Parathyroid adenoma (tissue), 2 donors: Measurements from ENCODE around the gene PRCC.

Source experiments
- H2AFZ ChIP-seq: fragments of 300-600 bp; sonication (generic); one replicate; pipeline ENCODE4 v1.7.0; 2017; ENCODE audit warnings: antibody characterized with exemption, mild to moderate bottlenecking
- H3K27ac ChIP-seq: fragments of 300-600 bp; sonication (generic); one replicate; pipeline ENCODE4 v1.7.0; 2017
- H3K27me3 ChIP-seq: fragments of 300-600 bp; sonication (generic); one replicate; pipeline ENCODE4 v1.7.0; 2017; ENCODE audit warnings: low read length; ENCODE audit not compliant: control insufficient read depth, insufficient read depth
- H3K36me3 ChIP-seq: fragments of 300-600 bp; sonication (generic); one replicate; pipeline ENCODE4 v1.7.0; 2017; ENCODE audit warnings: low read length; ENCODE audit not compliant: control insufficient read depth, insufficient read depth
- H3K4me1 ChIP-seq: fragments of 300-600 bp; sonication (generic); one replicate; pipeline ENCODE4 v1.7.0; 2017; ENCODE audit warnings: control low read depth
- H3K4me2 ChIP-seq: fragments of 300-600 bp; sonication (generic); one replicate; pipeline ENCODE4 v1.7.0; 2017; ENCODE audit warnings: low read length
- H3K4me3 ChIP-seq: fragments of 300-600 bp; sonication (generic); one replicate; pipeline ENCODE4 v1.7.0; 2017; ENCODE audit warnings: low read depth, low read length
- H3K79me2 ChIP-seq: fragments of 300-600 bp; sonication (generic); one replicate; pipeline ENCODE4 v1.7.0; 2017; ENCODE audit warnings: control low read depth
- H3K9ac ChIP-seq: fragments of 300-600 bp; sonication (generic); one replicate; pipeline ENCODE4 v1.7.0; 2017; ENCODE audit warnings: mild to moderate bottlenecking
- H3K9me3 ChIP-seq: fragments of 300-600 bp; sonication (generic); one replicate; pipeline ENCODE4 v1.7.0; 2017; ENCODE audit warnings: low read length; ENCODE audit not compliant: control insufficient read depth
- TF ChIP-seq, protein P1 (sequence below): fragments of 300-600 bp; sonication (generic); IDR thresholded peaks from one replicate; pipeline ENCODE4 v1.7.0; 2017; ENCODE audit warnings: antibody characterized with exemption, mild to moderate bottlenecking
- donor health status: primary hyperparathyroidism.

The PRCC gene

DNA sequence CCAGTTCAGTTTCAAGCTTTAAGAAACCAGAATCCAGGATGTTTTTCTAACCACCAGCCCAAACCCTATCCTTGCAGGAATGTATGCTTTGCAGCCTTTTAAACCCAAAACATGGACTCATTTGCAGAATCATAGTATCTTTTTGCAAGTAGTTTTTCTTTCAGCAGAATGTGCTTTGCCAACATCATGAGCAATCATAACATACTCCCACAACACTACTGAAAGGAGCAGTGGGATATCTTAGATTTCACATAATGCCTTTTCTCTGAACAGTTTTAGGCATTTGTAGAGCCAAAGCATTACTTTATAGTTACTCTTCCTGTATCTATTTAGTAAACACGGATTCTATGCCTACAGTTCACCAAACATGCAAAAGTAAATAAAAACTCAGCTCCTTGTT lies 59.3 kb downstream of the PRCC start:
- H3K36me3 ChIP-seq: no peaks in the 10 kb centered on the region
- TF ChIP-seq, protein P1, sequence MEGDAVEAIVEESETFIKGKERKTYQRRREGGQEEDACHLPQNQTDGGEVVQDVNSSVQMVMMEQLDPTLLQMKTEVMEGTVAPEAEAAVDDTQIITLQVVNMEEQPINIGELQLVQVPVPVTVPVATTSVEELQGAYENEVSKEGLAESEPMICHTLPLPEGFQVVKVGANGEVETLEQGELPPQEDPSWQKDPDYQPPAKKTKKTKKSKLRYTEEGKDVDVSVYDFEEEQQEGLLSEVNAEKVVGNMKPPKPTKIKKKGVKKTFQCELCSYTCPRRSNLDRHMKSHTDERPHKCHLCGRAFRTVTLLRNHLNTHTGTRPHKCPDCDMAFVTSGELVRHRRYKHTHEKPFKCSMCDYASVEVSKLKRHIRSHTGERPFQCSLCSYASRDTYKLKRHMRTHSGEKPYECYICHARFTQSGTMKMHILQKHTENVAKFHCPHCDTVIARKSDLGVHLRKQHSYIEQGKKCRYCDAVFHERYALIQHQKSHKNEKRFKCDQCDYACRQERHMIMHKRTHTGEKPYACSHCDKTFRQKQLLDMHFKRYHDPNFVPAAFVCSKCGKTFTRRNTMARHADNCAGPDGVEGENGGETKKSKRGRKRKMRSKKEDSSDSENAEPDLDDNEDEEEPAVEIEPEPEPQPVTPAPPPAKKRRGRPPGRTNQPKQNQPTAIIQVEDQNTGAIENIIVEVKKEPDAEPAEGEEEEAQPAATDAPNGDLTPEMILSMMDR: no peak
- no peak overlapping the region for H3K4me2 ChIP-seq
- H3K9ac ChIP-seq: no peak overlapping the region
- no peaks in the 10 kb centered on the region for H3K79me2 ChIP-seq
- H2AFZ ChIP-seq: no peak overlapping the region
- H3K4me1 ChIP-seq: no peaks in the 10 kb centered on the region
- H3K9me3 ChIP-seq: no peaks in the 10 kb centered on the region
- H3K27ac ChIP-seq: no peak overlapping the region
- no peak overlapping the region for H3K4me3 ChIP-seq
- no peaks in the 10 kb centered on the region for H3K27me3 ChIP-seq

DNA sequence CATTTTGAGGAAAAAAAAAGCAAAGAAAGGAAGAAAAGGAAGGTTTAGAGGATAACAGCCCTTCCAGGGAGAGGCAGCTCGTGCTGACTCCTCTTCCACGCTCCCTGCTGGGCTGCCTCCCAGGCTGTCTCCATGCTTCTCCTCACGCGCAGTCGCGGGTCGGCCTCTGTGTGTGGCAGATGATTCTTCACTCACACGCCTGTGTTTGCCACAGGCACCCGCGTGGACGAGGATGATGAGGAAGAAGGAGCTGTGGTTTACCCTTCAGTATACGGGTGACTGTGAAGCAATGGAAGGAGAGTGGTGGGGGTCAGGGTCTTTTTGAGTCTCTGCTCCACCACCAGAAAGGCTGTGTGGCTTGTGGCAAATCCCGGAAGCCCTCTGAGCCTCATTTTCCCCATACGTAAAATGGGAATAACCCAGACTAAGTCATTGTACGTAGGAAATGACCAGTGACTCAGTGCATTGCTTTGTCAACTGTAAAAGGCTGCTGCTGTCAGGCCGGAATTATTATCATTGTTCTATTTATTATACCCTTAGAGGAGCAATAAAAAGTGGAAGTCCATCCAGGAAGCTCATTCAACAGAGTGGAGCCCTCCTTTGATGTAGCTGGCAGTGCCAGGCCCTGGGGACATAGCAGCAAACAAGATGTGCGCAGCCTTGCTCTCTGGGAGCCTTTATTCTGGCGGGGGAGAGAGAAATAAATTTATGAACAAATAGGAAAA lies 61.2 kb downstream of the PRCC start:
- no peaks in the 10 kb centered on the region for H3K27me3 ChIP-seq
- no peaks in the 10 kb centered on the region for H3K9me3 ChIP-seq
- H3K79me2 ChIP-seq: no peaks in the 10 kb centered on the region
- H3K4me2 ChIP-seq: no peak overlapping the region
- no peak overlapping the region for H3K4me3 ChIP-seq
- H3K9ac ChIP-seq: no peak overlapping the region
- TF ChIP-seq, protein P1: no peak
- H3K36me3 ChIP-seq: no peaks in the 10 kb centered on the region
- H3K4me1 ChIP-seq: no peaks in the 10 kb centered on the region
- no peak overlapping the region for H2AFZ ChIP-seq
- no peak overlapping the region for H3K27ac ChIP-seq

- Histone ChIP-seq H3K9me3 (no peaks in the 10 kb centered on the region), H3K36me3 (no peaks in the 10 kb centered on the region), H3K27me3 (no peaks in the 10 kb centered on the region), H3K4me1 (no peaks in the 10 kb centered on the region), H3K27ac (no peak overlapping the region), H3K9ac (no peak overlapping the region), H3K79me2 (no peaks in the 10 kb centered on the region), H3K4me2 (no peak overlapping the region), H2AFZ (no peak overlapping the region), H3K4me3 (no peak overlapping the region)
- TF ChIP-seq, protein P1: no peak
These were observed 65.1 kb downstream of the PRCC start for GRCh38 chr1:156832434-156832833.

DNA sequence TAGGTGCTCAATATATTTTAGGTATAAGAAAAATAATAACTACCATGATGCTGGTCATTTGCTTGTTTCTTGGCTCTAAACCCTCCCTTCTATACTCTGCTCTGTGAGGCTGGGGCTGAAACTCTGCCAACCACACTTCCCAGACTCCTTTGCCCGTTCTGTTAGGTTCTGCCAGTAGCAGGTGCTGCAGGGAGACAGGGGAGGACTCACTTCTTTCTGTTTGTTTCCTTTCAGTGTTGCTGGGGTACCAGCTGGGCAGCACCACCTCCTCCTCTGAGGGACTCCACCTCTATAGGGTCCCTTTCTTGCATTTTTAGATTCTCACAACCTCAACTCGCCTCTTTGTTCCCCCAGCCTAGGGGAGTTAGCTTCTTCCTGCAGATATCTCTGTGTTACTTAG lies 66.3 kb downstream of the PRCC start:
- H3K9me3 ChIP-seq: no peaks in the 10 kb centered on the region
- TF ChIP-seq, protein P1: no peak
- H3K79me2 ChIP-seq: no peaks in the 10 kb centered on the region
- no peak overlapping the region for H3K9ac ChIP-seq
- no peak overlapping the region for H3K4me3 ChIP-seq
- H3K27me3 ChIP-seq: no peaks in the 10 kb centered on the region
- H3K4me2 ChIP-seq: no peak overlapping the region
- H3K36me3 ChIP-seq: no peaks in the 10 kb centered on the region
- no peaks in the 10 kb centered on the region for H3K4me1 ChIP-seq
- H2AFZ ChIP-seq: no peak overlapping the region
- H3K27ac ChIP-seq: no peak overlapping the region

DNA sequence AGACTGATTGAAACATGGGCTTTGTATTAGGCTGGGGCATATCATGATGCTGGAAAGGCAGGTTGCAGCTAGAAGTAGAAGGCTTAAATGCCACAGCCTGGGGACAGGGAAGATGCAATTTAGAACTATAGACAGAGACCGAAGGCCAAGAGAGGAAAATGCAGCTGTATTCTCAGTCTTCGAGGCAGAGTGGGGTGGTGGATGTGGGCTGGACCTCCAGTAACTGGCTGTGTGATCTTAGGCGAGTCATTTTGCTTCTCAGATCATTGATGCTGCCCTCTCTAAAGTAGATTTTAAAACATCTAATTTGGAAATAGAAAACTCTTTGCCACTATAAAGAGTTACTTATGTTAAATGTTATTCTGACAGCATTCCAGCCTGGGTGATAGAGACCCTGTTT lies 67.0 kb downstream of the PRCC start:
- no peak overlapping the region for H3K4me3 ChIP-seq

More for the DNA sequence above, 67.0 kb downstream of the PRCC start:
- no peaks in the 10 kb centered on the region for H3K9me3 ChIP-seq
- H3K27ac ChIP-seq: no peak overlapping the region
- H3K9ac ChIP-seq: no peak overlapping the region
- H3K4me2 ChIP-seq: no peak overlapping the region
- no peaks in the 10 kb centered on the region for H3K4me1 ChIP-seq
- no peaks in the 10 kb centered on the region for H3K36me3 ChIP-seq
- H2AFZ ChIP-seq: no peak overlapping the region
- no peaks in the 10 kb centered on the region for H3K27me3 ChIP-seq
- TF ChIP-seq, protein P1: no peak
- no peaks in the 10 kb centered on the region for H3K79me2 ChIP-seq
